ENCODE data around the gene STRA6.

Gene STRA6

GRCh38 chr15:74207652-74208440, 5.3 kb upstream of the STRA6 start:
- no peak overlapping the region for H3K4me3 ChIP-seq (ENCODE audit: low read length in 2 of 2)
- H3K9me3 ChIP-seq (ENCODE audit: control insufficient read depth in 2 of 2, low read length in 2 of 2) = no peaks in the 10 kb centered on the region
- no peaks in the 10 kb centered on the region for H3K27me3 ChIP-seq (ENCODE audit: control insufficient read depth in 2 of 2, insufficient read depth in 2 of 2, low read length in 2 of 2)
- no peaks in the 10 kb centered on the region for H3K4me1 ChIP-seq (ENCODE audit: control insufficient read depth in 2 of 2, insufficient read depth in 2 of 2, low read length in 2 of 2)
- no peak overlapping the region for H3K27ac ChIP-seq (ENCODE audit: low read depth in 2 of 2, low read length in 2 of 2)
- no peaks in the 10 kb centered on the region for H3K36me3 ChIP-seq (ENCODE audit: control insufficient read depth in 2 of 2, insufficient read depth in 2 of 2, low read length in 2 of 2)
- H3K9ac ChIP-seq (ENCODE audit: low read depth in 1 of 2, low read length in 2 of 2) = no peak overlapping the region

GRCh38 chr15:74206801-74207281, 4.3 kb upstream of the STRA6 start:
- H3K4me3 ChIP-seq (ENCODE audit: low read length in 2 of 2) = no peak overlapping the region
- H3K27me3 ChIP-seq (ENCODE audit: control insufficient read depth in 2 of 2, insufficient read depth in 2 of 2, low read length in 2 of 2) = no peaks in the 10 kb centered on the region
- no peak overlapping the region for H3K9ac ChIP-seq (ENCODE audit: low read depth in 1 of 2, low read length in 2 of 2)
- no peaks in the 10 kb centered on the region for H3K4me1 ChIP-seq (ENCODE audit: control insufficient read depth in 2 of 2, insufficient read depth in 2 of 2, low read length in 2 of 2)
- no peaks in the 10 kb centered on the region for H3K9me3 ChIP-seq (ENCODE audit: control insufficient read depth in 2 of 2, low read length in 2 of 2)
- H3K36me3 ChIP-seq (ENCODE audit: control insufficient read depth in 2 of 2, insufficient read depth in 2 of 2, low read length in 2 of 2) = no peaks in the 10 kb centered on the region
- no peak overlapping the region for H3K27ac ChIP-seq (ENCODE audit: low read depth in 2 of 2, low read length in 2 of 2)

GRCh38 chr15:74205582-74205947, 3.0 kb upstream of the STRA6 start:
- Histone ChIP-seq H3K4me3 (ENCODE audit: low read length in 2 of 2) (no peak overlapping the region), H3K27ac (ENCODE audit: low read depth in 2 of 2, low read length in 2 of 2) (no peak overlapping the region), H3K9me3 (ENCODE audit: control insufficient read depth in 2 of 2, low read length in 2 of 2) (no peaks in the 10 kb centered on the region), H3K36me3 (ENCODE audit: control insufficient read depth in 2 of 2, insufficient read depth in 2 of 2, low read length in 2 of 2) (no peaks in the 10 kb centered on the region), H3K27me3 (ENCODE audit: control insufficient read depth in 2 of 2, insufficient read depth in 2 of 2, low read length in 2 of 2) (no peaks in the 10 kb centered on the region), H3K4me1 (ENCODE audit: control insufficient read depth in 2 of 2, insufficient read depth in 2 of 2, low read length in 2 of 2) (no peaks in the 10 kb centered on the region), H3K9ac (ENCODE audit: low read depth in 1 of 2, low read length in 2 of 2) (no peak overlapping the region)

- H3K27ac ChIP-seq (ENCODE audit: low read depth in 2 of 2, low read length in 2 of 2) = no peak overlapping the region
- H3K9me3 ChIP-seq (ENCODE audit: control insufficient read depth in 2 of 2, low read length in 2 of 2) = no peaks in the 10 kb centered on the region
- no peaks in the 10 kb centered on the region for H3K27me3 ChIP-seq (ENCODE audit: control insufficient read depth in 2 of 2, insufficient read depth in 2 of 2, low read length in 2 of 2)
- no peak overlapping the region for H3K4me3 ChIP-seq (ENCODE audit: low read length in 2 of 2)
- H3K4me1 ChIP-seq (ENCODE audit: control insufficient read depth in 2 of 2, insufficient read depth in 2 of 2, low read length in 2 of 2) = peaks cover 0 to 2% of the 10 kb centered on the region in 2 donors
- no peak overlapping the region for H3K9ac ChIP-seq (ENCODE audit: low read depth in 1 of 2, low read length in 2 of 2)
- no peaks in the 10 kb centered on the region for H3K36me3 ChIP-seq (ENCODE audit: control insufficient read depth in 2 of 2, insufficient read depth in 2 of 2, low read length in 2 of 2)
These were observed 1.4 kb upstream of the STRA6 start for GRCh38 chr15:74203914-74204431.

- Histone ChIP-seq H3K36me3 (ENCODE audit: control insufficient read depth in 2 of 2, insufficient read depth in 2 of 2, low read length in 2 of 2) (no peaks in the 10 kb centered on the region), H3K27ac (ENCODE audit: low read depth in 2 of 2, low read length in 2 of 2) (no peak overlapping the region), H3K4me1 (ENCODE audit: control insufficient read depth in 2 of 2, insufficient read depth in 2 of 2, low read length in 2 of 2) (peaks cover 2 to 3% of the 10 kb centered on the region in 2 donors), H3K9ac (ENCODE audit: low read depth in 1 of 2, low read length in 2 of 2) (no peak overlapping the region), H3K27me3 (ENCODE audit: control insufficient read depth in 2 of 2, insufficient read depth in 2 of 2, low read length in 2 of 2) (no peaks in the 10 kb centered on the region), H3K4me3 (ENCODE audit: low read length in 2 of 2) (no peak overlapping the region), H3K9me3 (ENCODE audit: control insufficient read depth in 2 of 2, low read length in 2 of 2) (no peaks in the 10 kb centered on the region)
These were observed 722 bp downstream of the STRA6 start for GRCh38 chr15:74201710-74202420.

- H3K4me1 ChIP-seq (ENCODE audit: control insufficient read depth in 2 of 2, insufficient read depth in 2 of 2, low read length in 2 of 2) = peaks cover 9 to 12% of the 10 kb centered on the region in 2 donors
- H3K36me3 ChIP-seq (ENCODE audit: control insufficient read depth in 2 of 2, insufficient read depth in 2 of 2, low read length in 2 of 2) = no peaks in the 10 kb centered on the region
- no peak overlapping the region for H3K9ac ChIP-seq (ENCODE audit: low read depth in 1 of 2, low read length in 2 of 2)
- H3K4me3 ChIP-seq (ENCODE audit: low read length in 2 of 2) = no peak overlapping the region
- H3K27ac ChIP-seq (ENCODE audit: low read depth in 2 of 2, low read length in 2 of 2) = no peak overlapping the region
- no peaks in the 10 kb centered on the region for H3K9me3 ChIP-seq (ENCODE audit: control insufficient read depth in 2 of 2, low read length in 2 of 2)
- no peaks in the 10 kb centered on the region for H3K27me3 ChIP-seq (ENCODE audit: control insufficient read depth in 2 of 2, insufficient read depth in 2 of 2, low read length in 2 of 2)
These were observed 1.6 kb downstream of the STRA6 start for GRCh38 chr15:74200871-74201419.

GRCh38 chr15:74200412-74200815, 2.2 kb downstream of the STRA6 start:
- Histone ChIP-seq H3K36me3 (ENCODE audit: control insufficient read depth in 2 of 2, insufficient read depth in 2 of 2, low read length in 2 of 2) (no peaks in the 10 kb centered on the region), H3K4me1 (ENCODE audit: control insufficient read depth in 2 of 2, insufficient read depth in 2 of 2, low read length in 2 of 2) (peaks cover 10 to 14% of the 10 kb centered on the region in 2 donors), H3K9me3 (ENCODE audit: control insufficient read depth in 2 of 2, low read length in 2 of 2) (no peaks in the 10 kb centered on the region), H3K27ac (ENCODE audit: low read depth in 2 of 2, low read length in 2 of 2) (no peak overlapping the region), H3K9ac (ENCODE audit: low read depth in 1 of 2, low read length in 2 of 2) (no peak overlapping the region), H3K4me3 (ENCODE audit: low read length in 2 of 2) (no peak overlapping the region), H3K27me3 (ENCODE audit: control insufficient read depth in 2 of 2, insufficient read depth in 2 of 2, low read length in 2 of 2) (no peaks in the 10 kb centered on the region)

GRCh38 chr15:74199297-74199652, 3.3 kb downstream of the STRA6 start:
- Histone ChIP-seq H3K4me3 (ENCODE audit: low read length in 2 of 2) (no peak overlapping the region), H3K27me3 (ENCODE audit: control insufficient read depth in 2 of 2, insufficient read depth in 2 of 2, low read length in 2 of 2) (no peaks in the 10 kb centered on the region), H3K36me3 (ENCODE audit: control insufficient read depth in 2 of 2, insufficient read depth in 2 of 2, low read length in 2 of 2) (no peaks in the 10 kb centered on the region), H3K27ac (ENCODE audit: low read depth in 2 of 2, low read length in 2 of 2) (no peak overlapping the region), H3K9ac (ENCODE audit: low read depth in 1 of 2, low read length in 2 of 2) (no peak overlapping the region), H3K4me1 (ENCODE audit: control insufficient read depth in 2 of 2, insufficient read depth in 2 of 2, low read length in 2 of 2) (peaks cover 10 to 14% of the 10 kb centered on the region in 2 donors), H3K9me3 (ENCODE audit: control insufficient read depth in 2 of 2, low read length in 2 of 2) (no peaks in the 10 kb centered on the region)

- peaks cover 10 to 14% of the 10 kb centered on the region in 2 donors for H3K4me1 ChIP-seq (ENCODE audit: control insufficient read depth in 2 of 2, insufficient read depth in 2 of 2, low read length in 2 of 2)
- H3K27me3 ChIP-seq (ENCODE audit: control insufficient read depth in 2 of 2, insufficient read depth in 2 of 2, low read length in 2 of 2) = no peaks in the 10 kb centered on the region
- H3K36me3 ChIP-seq (ENCODE audit: control insufficient read depth in 2 of 2, insufficient read depth in 2 of 2, low read length in 2 of 2) = no peaks in the 10 kb centered on the region
- no peak overlapping the region for H3K9ac ChIP-seq (ENCODE audit: low read depth in 1 of 2, low read length in 2 of 2)
- H3K27ac ChIP-seq (ENCODE audit: low read depth in 2 of 2, low read length in 2 of 2) = no peak overlapping the region
- H3K9me3 ChIP-seq (ENCODE audit: control insufficient read depth in 2 of 2, low read length in 2 of 2) = no peaks in the 10 kb centered on the region
- no peak overlapping the region for H3K4me3 ChIP-seq (ENCODE audit: low read length in 2 of 2)
These were observed 5.2 kb downstream of the STRA6 start for GRCh38 chr15:74197176-74197965.
